Esophagus squamous epithelium (tissue), 5 donors: Measurements from ENCODE around the gene NFATC3. TPM values are rescaled to one million over a fixed set of nuclear protein-coding genes. Genes with fewer than 3 reads are reported as not detected.
A peak's percentile ranks its signal among the peaks of the same experiment; 100 is the strongest.

ENCODE experiments used
- DNase-seq: peaks from one replicate; lab custom pipeline; 2025; lab: John Stamatoyannopoulos, UW
- H3K27ac ChIP-seq, 4 donors: fragments of 200-600 bp; sonication (generic); one replicate each; pipeline ENCODE4 v1.5.1; 2016 to 2019; ENCODE audit warnings: mild to moderate bottlenecking in 1 of 4
- H3K27me3 ChIP-seq, 4 donors: fragments of 200-600 bp; sonication (generic); 1 replicate in 3 of 4; 2 replicates in 1 of 4; pipeline versions ENCODE4 v1.5.1 to v1.6.0; 2017 to 2021; ENCODE audit warnings: antibody characterized with exemption in 1 of 4
- H3K36me3 ChIP-seq, 3 donors: fragments of 200-600 bp; sonication (generic); one replicate each; pipeline ENCODE4 v1.5.1; 2016 to 2019
- H3K4me1 ChIP-seq, 3 donors: fragments of 200-600 bp; sonication (generic); one replicate each; pipeline ENCODE4 v1.5.1; 2017 to 2019
- H3K4me3 ChIP-seq, 4 donors: fragments of 200-600 bp; sonication (generic); 1 replicate in 3 of 4; 2 replicates in 1 of 4; pipeline ENCODE4 v1.5.1; 2016 to 2019; ENCODE audit warnings: mild to moderate bottlenecking in 2 of 4, moderate library complexity in 1 of 4
- H3K9me3 ChIP-seq, 3 donors: fragments of 200-600 bp; sonication (generic); one replicate each; pipeline ENCODE4 v1.5.1; 2016 to 2019
- CTCF ChIP-seq, 6 experiments: fragments of 450-650 bp in 4 of 6; fragments of 200-600 bp in 2 of 6; sonication (generic) in 2 of 6; IDR thresholded peaks; one replicate each; pipeline ENCODE4 v1.5.1; 2016 to 2019; ENCODE audit warnings: antibody characterized with exemption in 6 of 6, mild to moderate bottlenecking in 4 of 6, moderate library complexity in 4 of 6
- POLR2A ChIP-seq, 4 donors: fragments of 450-650 bp; IDR thresholded peaks; one replicate each; pipeline ENCODE4 v1.6.1; 2017; ENCODE audit warnings: antibody characterized with exemption in 4 of 4, mild to moderate bottlenecking in 4 of 4, moderate library complexity in 3 of 4
- WGBS, 2 donors: methylation state at CpG; one replicate each; pipeline ENCODE4 v1.1.5; 2018; 5-methylcytosine and 5-hydroxymethylcytosine counted together
- intact Hi-C: fragments of 100-400 bp; cut with DNase I; formaldehyde crosslinking; loops from one replicate; pipeline ENCODE4 v1.15.0; 2022
- total RNA-seq, 4 donors: library from RNA; depleted of rRNA; stranded (reverse); fragments of >200 nt; gene quantifications; one replicate each; pipeline ENCODE4 v1.1.0, GENCODE V29; 2016
- donor health status: DM: yes; HTN: yes; CAD: no.

NFATC3 gene
- total RNA-seq, 4 donors from 2014 or later = 18.6 to 30.9 (median 20.5) TPM

DNA sequence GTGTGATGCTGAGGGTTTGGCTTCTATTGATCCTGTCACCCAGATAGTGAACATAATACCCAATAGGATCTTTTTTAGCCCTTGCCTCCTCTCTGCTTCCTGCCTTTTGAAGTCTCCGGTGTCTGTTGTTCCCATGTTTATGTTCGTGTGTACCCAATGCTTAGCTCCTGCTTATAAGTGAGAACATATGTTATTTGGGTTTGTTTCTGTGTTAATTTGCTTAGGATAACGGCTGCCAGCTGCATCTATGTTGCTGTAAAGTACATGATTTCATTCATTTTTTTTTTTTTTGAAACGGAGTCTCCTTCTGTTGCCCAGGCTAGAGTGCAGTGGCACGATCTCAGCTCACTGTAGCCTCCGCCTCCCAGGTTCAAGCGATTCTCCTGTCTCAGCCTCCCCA, 39.1 kb upstream of the NFATC3 start:
- intact Hi-C loops = no loop called here
- TF ChIP-seq POLR2A (IDR thresholded peaks at IDR 0.05) = no peak
- no peak for TF ChIP-seq CTCF (IDR thresholded peaks at IDR 0.05)

DNA sequence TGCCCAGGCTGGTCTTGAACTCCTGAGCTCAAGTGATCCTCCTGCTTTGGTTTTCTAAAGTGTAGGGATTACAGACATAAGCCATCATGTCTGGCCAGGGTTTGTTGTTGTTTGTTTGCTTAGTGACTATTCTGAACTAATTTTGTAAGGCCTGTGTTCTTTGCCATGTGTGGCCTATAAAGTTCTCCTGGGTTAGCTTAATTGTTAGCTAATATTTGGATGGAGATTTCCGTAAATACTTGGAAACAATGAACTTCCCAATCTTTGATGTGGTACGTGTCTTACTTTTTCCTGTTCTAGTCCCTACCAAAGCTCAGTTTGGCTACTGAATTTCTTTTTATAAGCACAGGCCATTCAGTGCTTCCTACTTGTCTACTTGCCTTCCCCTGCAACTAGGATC, 37.2 kb upstream of the NFATC3 start:
- intact Hi-C loops = no loop called here
- H3K4me3 ChIP-seq = no peak overlapping the region
- H3K27me3 ChIP-seq = no peaks in the 10 kb centered on the region
- DNase-seq = no peak
- 76 to 78% methylated on average over 2 of the region's 2 CpGs for WGBS, 2 donors
- H3K9me3 ChIP-seq = no peaks in the 10 kb centered on the region
- peaks cover 3 to 79% (median 23%) of the 10 kb centered on the region in 3 donors for H3K36me3 ChIP-seq
- no peaks in the 10 kb centered on the region for H3K4me1 ChIP-seq
- TF ChIP-seq POLR2A (IDR thresholded peaks at IDR 0.05) = no peak
- TF ChIP-seq CTCF (IDR thresholded peaks at IDR 0.05) = no peak
- H3K27ac ChIP-seq = peak overlapping the region in 1 of 4 donors; percentile 48

More for the DNA sequence above, 39.1 kb upstream of the NFATC3 start:
- 81 to 82% methylated on average over 7 of the region's 7 CpGs for WGBS, 2 donors
- H3K4me1 ChIP-seq = no peaks in the 10 kb centered on the region
- no peak overlapping the region for H3K4me3 ChIP-seq
- DNase-seq = no peak
- no peak overlapping the region for H3K27ac ChIP-seq
- no peaks in the 10 kb centered on the region for H3K9me3 ChIP-seq
- no peaks in the 10 kb centered on the region for H3K27me3 ChIP-seq
- peaks cover 3 to 70% (median 14%) of the 10 kb centered on the region in 3 donors for H3K36me3 ChIP-seq

DNA sequence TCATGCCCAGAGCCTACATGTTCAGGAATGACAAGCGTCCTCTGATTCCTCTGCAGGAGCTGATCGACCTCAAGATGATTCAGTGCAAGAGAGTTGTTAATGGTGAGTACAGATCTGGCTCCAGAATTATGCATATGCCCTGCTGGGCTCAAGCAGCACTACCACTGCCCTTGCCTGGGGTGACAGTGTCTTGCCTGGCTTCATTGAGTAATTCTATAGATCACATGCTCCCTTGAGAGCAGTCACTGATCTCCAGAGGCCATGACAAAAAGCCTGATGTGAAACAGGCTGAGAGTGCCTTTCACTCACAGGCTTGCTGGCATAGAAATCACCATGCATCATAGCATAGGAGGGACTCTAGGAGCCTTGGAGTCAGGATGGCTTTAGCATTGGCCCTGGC, 35.7 kb upstream of the NFATC3 start:
- H3K4me1 ChIP-seq = no peaks in the 10 kb centered on the region
- WGBS, 2 donors = 83 to 100% methylated on average over 1 to 2 of the region's 2 CpGs
- no peak overlapping the region for H3K4me3 ChIP-seq
- H3K36me3 ChIP-seq = peaks cover 3 to 84% (median 28%) of the 10 kb centered on the region in 3 donors
- no peak overlapping the region for H3K27ac ChIP-seq
- intact Hi-C loops = no loop called here
- no peak for TF ChIP-seq CTCF (IDR thresholded peaks at IDR 0.05)
- TF ChIP-seq POLR2A (IDR thresholded peaks at IDR 0.05) = no peak
- DNase-seq = no peak
- H3K27me3 ChIP-seq = no peaks in the 10 kb centered on the region
- H3K9me3 ChIP-seq = no peaks in the 10 kb centered on the region

DNA sequence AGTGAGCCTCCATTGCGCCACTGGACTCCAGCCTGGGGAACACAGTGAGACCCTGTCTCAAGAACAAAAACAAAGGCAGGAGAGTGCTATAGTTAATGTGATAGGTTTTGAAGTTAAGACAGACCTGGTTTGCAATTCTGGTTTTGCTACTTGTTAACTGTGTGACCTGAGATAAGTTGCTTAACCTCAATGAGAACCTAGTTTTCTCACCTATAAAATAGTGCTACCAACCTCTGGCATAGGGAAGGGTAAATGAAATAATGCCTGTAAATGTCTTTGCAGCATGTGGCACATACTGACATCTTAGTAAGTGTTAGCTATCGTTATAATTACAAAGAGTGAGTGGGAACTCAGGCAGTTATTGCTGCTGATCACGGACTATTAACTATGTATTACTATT, 29.8 kb upstream of the NFATC3 start:
- WGBS, 2 donors = 84 to 89% methylated on average over 3 of the region's 3 CpGs
- intact Hi-C loops = no loop called here

GRCh38 chr16:68059804-68060203, 25.4 kb upstream of the NFATC3 start:
- DNase-seq = no peak
- TF ChIP-seq POLR2A (IDR thresholded peaks at IDR 0.05) (no peak), CTCF (IDR thresholded peaks at IDR 0.05) (no peak)
- Histone ChIP-seq H3K27me3 (no peaks in the 10 kb centered on the region), H3K27ac (no peak overlapping the region), H3K4me3 (no peak overlapping the region), H3K4me1 (peaks cover 5 to 28% (median 6%) of the 10 kb centered on the region in 3 donors), H3K36me3 (peaks cover 0 to 82% (median 5%) of the 10 kb centered on the region in 3 donors), H3K9me3 (no peaks in the 10 kb centered on the region)
- intact Hi-C loops = no loop called here

More for the DNA sequence above, 29.8 kb upstream of the NFATC3 start:
- H3K4me3 ChIP-seq = no peak overlapping the region
- no peaks in the 10 kb centered on the region for H3K9me3 ChIP-seq
- peaks cover 0 to 10% (median 0%) of the 10 kb centered on the region in 3 donors for H3K4me1 ChIP-seq
- no peak overlapping the region for H3K27ac ChIP-seq
- TF ChIP-seq POLR2A (IDR thresholded peaks at IDR 0.05) (no peak), CTCF (IDR thresholded peaks at IDR 0.05) (no peak)
- DNase-seq = no peak
- peaks cover under 1 to 93% (median 19%) of the 10 kb centered on the region in 3 donors for H3K36me3 ChIP-seq
- H3K27me3 ChIP-seq = no peaks in the 10 kb centered on the region
